Transverse colon (tissue), 3 donors: ENCODE measurements around the gene CHD3.

Source experiments
- CTCF ChIP-seq, 5 experiments: fragments of 200-600 bp in 3 of 5; fragments of 450-650 bp in 2 of 5; sonication (generic) in 3 of 5; IDR thresholded peaks; 1 replicate in 2 of 5; 2 replicates in 3 of 5; pipeline ENCODE4 v1.5.1; 2016 to 2017; ENCODE audit warnings: antibody characterized with exemption in 5 of 5, inconsistent platforms in 3 of 5, mild to moderate bottlenecking in 2 of 5, moderate library complexity in 1 of 5
- POLR2A ChIP-seq: fragments of 450-650 bp; IDR thresholded peaks from one replicate; pipeline ENCODE4 v1.6.1; 2016; ENCODE audit warnings: antibody characterized with exemption, mild to moderate bottlenecking, moderate library complexity

- no peak for TF ChIP-seq POLR2A
- peak; percentile 38 to 79 (median 53) for TF ChIP-seq CTCF (IDR thresholded peaks at IDR 0.05)
Measured at GRCh38 chr17:7897773-7898172, 9.2 kb downstream of the CHD3 start.
